ENCODE measurements around the gene MYLK4. TPM values are rescaled to one million over a fixed set of nuclear protein-coding genes. Genes with fewer than 3 reads are reported as not detected.

Gene MYLK4
- total and polyA plus RNA-seq, 2 donors (not counting 3 experiments of a cell fraction or from before 2014, with no cell fraction given) = 0.41 to 0.62 TPM

DNA sequence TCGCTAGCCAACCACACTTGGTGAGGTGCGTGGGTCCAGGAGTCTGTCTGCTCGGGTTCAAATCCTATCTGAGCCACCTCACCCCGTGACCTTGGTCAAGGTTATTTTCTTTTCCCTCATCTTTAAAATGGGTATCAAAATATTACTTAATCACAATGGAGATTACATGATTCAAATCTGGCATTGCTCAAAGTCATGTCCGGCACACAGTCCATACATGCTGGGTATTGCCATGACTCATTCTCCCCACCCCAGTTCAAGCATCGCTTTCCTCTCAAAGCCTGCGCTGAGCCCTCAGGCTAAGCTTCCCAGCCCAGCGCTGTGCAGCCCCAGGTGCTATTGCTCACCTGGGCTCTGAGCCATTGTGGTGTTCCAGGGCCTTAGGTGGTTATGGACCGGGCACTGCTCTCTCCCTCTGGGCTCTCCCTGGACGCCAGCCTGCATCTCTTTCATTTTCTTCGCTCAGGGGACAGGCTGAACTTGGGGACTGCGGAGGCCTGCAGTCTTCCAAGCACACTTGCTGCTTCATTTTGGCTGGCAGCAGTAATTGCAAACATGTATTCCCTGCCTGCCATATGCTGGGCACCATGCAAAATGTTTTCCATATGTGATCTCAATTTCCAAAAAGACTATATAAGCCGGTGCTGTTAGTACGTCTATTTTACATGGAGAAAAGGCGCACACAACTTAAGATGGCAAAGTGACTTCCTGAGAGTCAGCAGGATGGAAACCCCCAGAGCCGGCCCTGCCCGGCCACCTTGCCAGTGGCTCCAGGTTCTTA is 41.8 kb upstream of the MYLK4 start:
- peaks cover 5% of the 10 kb centered on the region for H3K4me1 ChIP-seq (ENCODE audit: control insufficient read depth, extremely low read depth, insufficient read depth, low read length)
- H3K27ac ChIP-seq (ENCODE audit: insufficient read depth, low read depth, low read length) = no peak overlapping the region
- no peaks in the 10 kb centered on the region for H3K9me1 ChIP-seq (replicated peaks; ENCODE audit: control insufficient read depth, extremely low read depth, insufficient read depth, low read length)
- H3K4me3 ChIP-seq (replicated peaks in 1 of 3; ENCODE audit: insufficient read depth in 1 of 3, low read depth in 1 of 3, low read length in 3 of 3) = no peak overlapping the region
- dilution Hi-C loops (cut with MboI; ENCODE audit: extremely low pct_ligation_motif_present, low sequenced_read_pairs) = no loop called here
- H4K20me1 ChIP-seq (replicated peaks; ENCODE audit: control insufficient read depth, extremely low read depth, insufficient read depth, low read length) = no peaks in the 10 kb centered on the region
- no TSS peak for BruUV-seq (replicated peaks)
- FAIRE-seq (no peak), DNase-seq (ENCODE audit: low read depth, low spot score) (peak; percentile 49)
- TF ChIP-seq JUN (IDR thresholded peaks at IDR 0.05; ENCODE audit: borderline replicate concordance, insufficient read depth, insufficient read length, low read depth) (peak; percentile 31), EZH2 (IDR thresholded peaks at IDR 0.05; ENCODE audit: borderline replicate concordance, low read depth, low read length, severe bottlenecking) (no peak), MYC (IDR thresholded peaks at IDR 0.05; ENCODE audit: low read depth, low read length) (no peak), FOS (IDR thresholded peaks at IDR 0.05; ENCODE audit: borderline replicate concordance, insufficient read depth, low read length) (peak; percentile 48)
- ChIA-PET CTCF (interaction anchor here (0.8 to 4.4 kb wide), 16 partner anchors 8 to 197 kb away, joined by 3 to 262 read pairs (median 13); partner anchors contain the start of gene SERPINB1), POLR2A (interaction anchor here (2.2 kb wide), 1 partner anchor 26 kb away, joined by 6 read pairs; no protein-coding TSS in a partner anchor)
- peaks cover 4% of the 10 kb centered on the region for H3K79me2 ChIP-seq (ENCODE audit: control insufficient read depth, insufficient read depth, low read length)
- no peaks in the 10 kb centered on the region for H3K9me3 ChIP-seq (replicated peaks; ENCODE audit: control insufficient read depth, insufficient read depth, low read length)
- no peaks in the 10 kb centered on the region for H3K27me3 ChIP-seq (ENCODE audit: control insufficient read depth in 2 of 2, insufficient read depth in 2 of 2, low read length in 2 of 2)
- no peak overlapping the region for H3K4me2 ChIP-seq (ENCODE audit: insufficient read depth, low read length)
- no peak overlapping the region for H2AFZ ChIP-seq (ENCODE audit: low read depth, low read length)
- no peak overlapping the region for H3K9ac ChIP-seq (replicated peaks; ENCODE audit: extremely low read depth, insufficient read depth, low read length)
- H3K36me3 ChIP-seq (ENCODE audit: control insufficient read depth in 2 of 2, extremely low read depth in 1 of 2, insufficient read depth in 2 of 2, low read length in 2 of 2) = peaks cover 0 to 5% of the 10 kb centered on the region in 2 experiments
- intact Hi-C loops (cut with micrococcal nuclease) = no loop called here

DNA sequence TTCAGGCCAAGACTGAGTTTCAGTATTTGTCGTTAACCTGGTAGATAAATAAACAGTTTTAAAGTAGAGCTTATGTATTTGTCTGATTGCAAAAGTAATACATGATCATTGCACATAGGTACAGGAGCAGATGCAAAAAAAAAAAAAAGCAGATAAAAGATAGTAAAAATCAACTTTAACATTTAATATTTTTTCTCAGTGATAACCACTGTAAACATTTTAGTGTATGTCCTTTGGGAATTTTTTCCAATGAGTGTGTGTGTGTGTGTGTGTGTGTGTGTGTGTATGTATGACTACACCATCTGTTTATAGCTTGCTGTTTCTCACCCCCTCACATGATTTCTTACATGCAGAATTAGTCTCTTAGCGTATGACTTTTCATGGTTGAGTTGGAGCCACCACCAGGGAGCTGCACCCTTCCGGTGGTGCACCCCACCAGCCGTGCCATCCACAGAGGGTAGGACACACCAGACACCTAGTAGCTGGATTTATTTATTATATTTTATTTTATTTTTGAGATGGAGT is 40.8 kb upstream of the MYLK4 start:
- no TSS peak for BruUV-seq (replicated peaks)
- Histone ChIP-seq H3K4me2 (ENCODE audit: insufficient read depth, low read length) (no peak overlapping the region), H3K27ac (ENCODE audit: insufficient read depth, low read depth, low read length) (no peak overlapping the region), H3K4me3 (replicated peaks in 1 of 3; ENCODE audit: insufficient read depth in 1 of 3, low read depth in 1 of 3, low read length in 3 of 3) (no peak overlapping the region), H3K9me3 (replicated peaks; ENCODE audit: control insufficient read depth, insufficient read depth, low read length) (no peaks in the 10 kb centered on the region), H3K27me3 (ENCODE audit: control insufficient read depth in 2 of 2, insufficient read depth in 2 of 2, low read length in 2 of 2) (no peaks in the 10 kb centered on the region), H3K79me2 (ENCODE audit: control insufficient read depth, insufficient read depth, low read length) (peaks cover 6% of the 10 kb centered on the region), H3K9ac (replicated peaks; ENCODE audit: extremely low read depth, insufficient read depth, low read length) (no peak overlapping the region), H2AFZ (ENCODE audit: low read depth, low read length) (no peak overlapping the region), H3K36me3 (ENCODE audit: control insufficient read depth in 2 of 2, extremely low read depth in 1 of 2, insufficient read depth in 2 of 2, low read length in 2 of 2) (peaks cover 0 to 6% of the 10 kb centered on the region in 2 experiments), H4K20me1 (replicated peaks; ENCODE audit: control insufficient read depth, extremely low read depth, insufficient read depth, low read length) (no peaks in the 10 kb centered on the region), H3K4me1 (ENCODE audit: control insufficient read depth, extremely low read depth, insufficient read depth, low read length) (peaks cover 5% of the 10 kb centered on the region), H3K9me1 (replicated peaks; ENCODE audit: control insufficient read depth, extremely low read depth, insufficient read depth, low read length) (no peaks in the 10 kb centered on the region)
- DNase-seq (ENCODE audit: low read depth, low spot score) (no peak), FAIRE-seq (no peak)
- TF ChIP-seq JUN (IDR thresholded peaks at IDR 0.05; ENCODE audit: borderline replicate concordance, insufficient read depth, insufficient read length, low read depth) (no peak), MYC (IDR thresholded peaks at IDR 0.05; ENCODE audit: low read depth, low read length) (no peak), POLR2A (IDR thresholded peaks at IDR 0.05; ENCODE audit: low read depth, low read length) (no peak), POLR2AphosphoS5 (IDR thresholded peaks at IDR 0.05; ENCODE audit: insufficient read depth, low read depth, low read length) (no peak), GATA2 (IDR thresholded peaks at IDR 0.05; ENCODE audit: insufficient read depth, insufficient read length, low read depth, low read length) (no peak), FOS (IDR thresholded peaks at IDR 0.05; ENCODE audit: borderline replicate concordance, insufficient read depth, low read length) (no peak), EZH2 (IDR thresholded peaks at IDR 0.05; ENCODE audit: borderline replicate concordance, low read depth, low read length, severe bottlenecking) (no peak)
- TF ChIP-seq, protein P1, sequence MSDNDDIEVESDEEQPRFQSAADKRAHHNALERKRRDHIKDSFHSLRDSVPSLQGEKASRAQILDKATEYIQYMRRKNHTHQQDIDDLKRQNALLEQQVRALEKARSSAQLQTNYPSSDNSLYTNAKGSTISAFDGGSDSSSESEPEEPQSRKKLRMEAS (IDR thresholded peaks at IDR 0.05; ENCODE audit: insufficient read depth, insufficient read length) = no peak
- TF ChIP-seq, protein P2, sequence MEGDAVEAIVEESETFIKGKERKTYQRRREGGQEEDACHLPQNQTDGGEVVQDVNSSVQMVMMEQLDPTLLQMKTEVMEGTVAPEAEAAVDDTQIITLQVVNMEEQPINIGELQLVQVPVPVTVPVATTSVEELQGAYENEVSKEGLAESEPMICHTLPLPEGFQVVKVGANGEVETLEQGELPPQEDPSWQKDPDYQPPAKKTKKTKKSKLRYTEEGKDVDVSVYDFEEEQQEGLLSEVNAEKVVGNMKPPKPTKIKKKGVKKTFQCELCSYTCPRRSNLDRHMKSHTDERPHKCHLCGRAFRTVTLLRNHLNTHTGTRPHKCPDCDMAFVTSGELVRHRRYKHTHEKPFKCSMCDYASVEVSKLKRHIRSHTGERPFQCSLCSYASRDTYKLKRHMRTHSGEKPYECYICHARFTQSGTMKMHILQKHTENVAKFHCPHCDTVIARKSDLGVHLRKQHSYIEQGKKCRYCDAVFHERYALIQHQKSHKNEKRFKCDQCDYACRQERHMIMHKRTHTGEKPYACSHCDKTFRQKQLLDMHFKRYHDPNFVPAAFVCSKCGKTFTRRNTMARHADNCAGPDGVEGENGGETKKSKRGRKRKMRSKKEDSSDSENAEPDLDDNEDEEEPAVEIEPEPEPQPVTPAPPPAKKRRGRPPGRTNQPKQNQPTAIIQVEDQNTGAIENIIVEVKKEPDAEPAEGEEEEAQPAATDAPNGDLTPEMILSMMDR (IDR thresholded peaks at IDR 0.05; ENCODE audit: extremely low read depth in 1 of 2, insufficient read depth in 1 of 2, low read depth in 1 of 2, low read length in 2 of 2) = no peak
- intact Hi-C loops (cut with micrococcal nuclease) (loop anchor here (1.0 kb wide), 8 partner anchors 27 to 263 kb away; partner anchors contain the start of gene SERPINB1), dilution Hi-C loops (cut with MboI; ENCODE audit: extremely low pct_ligation_motif_present, low sequenced_read_pairs) (no loop called here)
- POLR2A ChIA-PET = interaction anchor here (1.0 to 2.2 kb wide), 3 partner anchors 27 to 112 kb away, joined by 3 to 6 read pairs (median 5); partner anchors contain the start of gene SERPINB9
- CTCF ChIA-PET = interaction anchor here (0.6 to 4.4 kb wide), 54 partner anchors 9 to 211 kb away, joined by 3 to 262 read pairs (median 6); partner anchors contain the start of genes MYLK4, SERPINB1, SERPINB6 and SERPINB9
